HT-29 (cell line): Measurements from ENCODE around the gene SFXN2. TPM values are rescaled to one million over a fixed set of nuclear protein-coding genes. Genes with fewer than 3 reads are reported as not detected.
A peak's percentile ranks its signal among the peaks of the same experiment; 100 is the strongest.
"Not testable (repeated sequence)": the region's sequence is repeated elsewhere in the genome, so short reads cannot be mapped to it uniquely, and the experiment has no call there.

Source experiments
- DNase-seq: peaks from one replicate; pipeline ENCODE4 v3.0.0-alpha.2; 2015; ENCODE audit warnings: low spot score
- total RNA-seq: library from RNA; depleted of rRNA; stranded (reverse); fragments of >200 nt; shearing (Covaris generic); gene quantifications from 2 replicates; pipeline ENCODE4 v1.2.3, GENCODE V29; 2014

Gene SFXN2
- total RNA-seq, 1 experiment from 2014 or later = 33.4 TPM

GRCh38 chr10:102720337-102720736 lies 5.9 kb downstream of the SFXN2 start:
- no peak for DNase-seq

GRCh38 chr10:102720775-102721301 lies 6.4 kb downstream of the SFXN2 start:
- no peak for DNase-seq

- no peak for DNase-seq
Measured at GRCh38 chr10:102721954-102722353, 7.5 kb downstream of the SFXN2 start.

- no peak for DNase-seq
Measured at GRCh38 chr10:102723989-102724388, 9.6 kb downstream of the SFXN2 start.

GRCh38 chr10:102726274-102726673 lies 11.8 kb downstream of the SFXN2 start:
- no peak for DNase-seq

GRCh38 chr10:102727037-102727818 lies 12.8 kb downstream of the SFXN2 start:
- no peak for DNase-seq

GRCh38 chr10:102729029-102730026 lies 14.9 kb downstream of the SFXN2 start:
- DNase-seq = peak; percentile 86

- no peak for DNase-seq
Measured at GRCh38 chr10:102731222-102731800, 16.9 kb downstream of the SFXN2 start.

- no peak for DNase-seq
Measured at GRCh38 chr10:102732661-102733060, 18.2 kb downstream of the SFXN2 start.

GRCh38 chr10:102735065-102735562 lies 20.7 kb downstream of the SFXN2 start:
- no peak for DNase-seq

GRCh38 chr10:102738692-102739121 lies 24.3 kb downstream of the SFXN2 start:
- DNase-seq = no peak

GRCh38 chr10:102740229-102740628 lies 25.8 kb downstream of the SFXN2 start:
- DNase-seq = no peak

GRCh38 chr10:102741726-102742237 lies 27.3 kb downstream of the SFXN2 start:
- no peak for DNase-seq

GRCh38 chr10:102742313-102742712 lies 27.9 kb downstream of the SFXN2 start:
- DNase-seq = not testable (repeated sequence)

GRCh38 chr10:102743078-102743587 lies 28.7 kb downstream of the SFXN2 start:
- DNase-seq = no peak

- DNase-seq = peak; percentile 98
Measured at GRCh38 chr10:102743588-102744373, 29.3 kb downstream of the SFXN2 start, which contains the start of gene WBP1L. WBP1L (plus strand) TSS chr10:102743948; CDS start chr10:102744054, 106 bp downstream.

- no peak for DNase-seq
Measured at GRCh38 chr10:102744374-102745051, 30.1 kb downstream of the SFXN2 start.

GRCh38 chr10:102745157-102745556 lies 30.7 kb downstream of the SFXN2 start:
- no peak for DNase-seq

GRCh38 chr10:102752266-102752930 lies 38.0 kb downstream of the SFXN2 start:
- no peak for DNase-seq
